Type B pancreatic cell (in vitro differentiated cells): ENCODE measurements around the gene ANXA10. TPM values are rescaled to one million over a fixed set of nuclear protein-coding genes. Genes with fewer than 3 reads are reported as not detected.
"Not testable (repeated sequence)": the region's sequence is repeated elsewhere in the genome, so short reads cannot be mapped to it uniquely, and the experiment has no call there.

ENCODE experiments used
- DNase-seq: peaks from one replicate; pipeline ENCODE4 v3.0.0; 2021; ENCODE audit warnings: mixed read lengths; ENCODE audit not compliant: unreplicated experiment; ENCODE audit errors: extremely low spot score
- H3K27ac Mint-ChIP-seq: 2 replicates; pipeline ENCODE4 v1.8.0; 2021; ENCODE audit warnings: mild to moderate bottlenecking, mixed read lengths
- H3K27me3 Mint-ChIP-seq: 2 replicates; pipeline ENCODE4 v1.8.0; 2021; ENCODE audit warnings: mixed read lengths
- H3K36me3 Mint-ChIP-seq: 2 replicates; pipeline ENCODE4 v1.8.0; 2021; ENCODE audit warnings: mixed read lengths
- H3K4me1 Mint-ChIP-seq: one replicate; pipeline ENCODE4 v1.8.0; 2021; ENCODE audit warnings: mixed read lengths; ENCODE audit not compliant: unreplicated experiment
- H3K4me3 Mint-ChIP-seq: 2 replicates; pipeline ENCODE4 v1.8.0; 2021; ENCODE audit warnings: mild to moderate bottlenecking, mixed read lengths
- H3K9me3 Mint-ChIP-seq: 2 replicates; pipeline ENCODE4 v1.8.0; 2021; ENCODE audit warnings: mixed read lengths
- total RNA-seq: library from RNA; stranded (reverse); gene quantifications from 2 replicates; pipeline ENCODE4 v1.2.1, GENCODE V29; 2021; ENCODE audit warnings: low replicate concordance
- TF ChIP-seq, protein P1 (sequence below): fragments of 200-600 bp; sonication (generic); conservative IDR thresholded peaks from 2 replicates; pipeline ENCODE4 v1.5.0; 2021; ENCODE audit warnings: antibody characterized with exemption, mild to moderate bottlenecking

ANXA10 gene
- total RNA-seq, 1 donor from 2014 or later = 39.8 TPM

DNA sequence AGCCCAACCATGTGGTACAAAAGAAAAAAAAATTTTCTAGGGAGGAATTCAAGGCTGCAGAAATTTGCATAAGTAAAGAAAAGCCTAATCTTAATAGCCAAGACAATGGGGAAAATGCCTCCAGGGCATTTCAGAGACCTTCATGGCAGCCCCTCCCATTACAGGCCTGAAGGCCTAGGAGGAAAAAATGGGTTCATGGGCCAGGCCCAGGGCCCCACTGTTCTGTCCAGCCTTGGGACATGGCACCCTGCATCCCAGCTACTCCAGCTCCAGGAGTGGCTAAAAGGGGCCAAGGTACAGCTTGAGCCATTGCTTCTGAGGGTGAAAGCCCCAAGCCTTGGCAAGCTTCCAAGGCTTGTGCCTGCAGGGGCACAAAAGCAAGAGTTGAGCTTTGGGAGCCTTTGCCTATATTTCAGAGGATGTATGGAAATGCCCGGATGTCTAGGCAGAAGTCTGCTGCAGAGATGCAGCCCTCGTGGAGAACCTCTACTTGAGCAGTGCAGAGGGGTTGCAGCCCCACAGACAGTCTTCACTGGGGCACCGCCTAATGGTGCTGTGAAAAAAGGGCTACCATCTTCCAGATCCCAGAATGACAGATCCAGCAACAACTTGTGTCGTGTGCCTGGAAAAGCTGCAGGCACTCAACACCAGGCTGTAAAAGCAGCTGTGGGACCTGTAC is 111.0 kb downstream of the ANXA10 start:
- peaks cover 18% of the 10 kb centered on the region for H3K9me3 Mint-ChIP-seq
- H3K27me3 Mint-ChIP-seq = no peaks in the 10 kb centered on the region
- TF ChIP-seq, protein P1, sequence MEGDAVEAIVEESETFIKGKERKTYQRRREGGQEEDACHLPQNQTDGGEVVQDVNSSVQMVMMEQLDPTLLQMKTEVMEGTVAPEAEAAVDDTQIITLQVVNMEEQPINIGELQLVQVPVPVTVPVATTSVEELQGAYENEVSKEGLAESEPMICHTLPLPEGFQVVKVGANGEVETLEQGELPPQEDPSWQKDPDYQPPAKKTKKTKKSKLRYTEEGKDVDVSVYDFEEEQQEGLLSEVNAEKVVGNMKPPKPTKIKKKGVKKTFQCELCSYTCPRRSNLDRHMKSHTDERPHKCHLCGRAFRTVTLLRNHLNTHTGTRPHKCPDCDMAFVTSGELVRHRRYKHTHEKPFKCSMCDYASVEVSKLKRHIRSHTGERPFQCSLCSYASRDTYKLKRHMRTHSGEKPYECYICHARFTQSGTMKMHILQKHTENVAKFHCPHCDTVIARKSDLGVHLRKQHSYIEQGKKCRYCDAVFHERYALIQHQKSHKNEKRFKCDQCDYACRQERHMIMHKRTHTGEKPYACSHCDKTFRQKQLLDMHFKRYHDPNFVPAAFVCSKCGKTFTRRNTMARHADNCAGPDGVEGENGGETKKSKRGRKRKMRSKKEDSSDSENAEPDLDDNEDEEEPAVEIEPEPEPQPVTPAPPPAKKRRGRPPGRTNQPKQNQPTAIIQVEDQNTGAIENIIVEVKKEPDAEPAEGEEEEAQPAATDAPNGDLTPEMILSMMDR = no peak
- no peaks in the 10 kb centered on the region for H3K4me1 Mint-ChIP-seq
- no peak for DNase-seq
- H3K4me3 Mint-ChIP-seq = no peak overlapping the region
- H3K36me3 Mint-ChIP-seq = no peaks in the 10 kb centered on the region
- no peak overlapping the region for H3K27ac Mint-ChIP-seq

DNA sequence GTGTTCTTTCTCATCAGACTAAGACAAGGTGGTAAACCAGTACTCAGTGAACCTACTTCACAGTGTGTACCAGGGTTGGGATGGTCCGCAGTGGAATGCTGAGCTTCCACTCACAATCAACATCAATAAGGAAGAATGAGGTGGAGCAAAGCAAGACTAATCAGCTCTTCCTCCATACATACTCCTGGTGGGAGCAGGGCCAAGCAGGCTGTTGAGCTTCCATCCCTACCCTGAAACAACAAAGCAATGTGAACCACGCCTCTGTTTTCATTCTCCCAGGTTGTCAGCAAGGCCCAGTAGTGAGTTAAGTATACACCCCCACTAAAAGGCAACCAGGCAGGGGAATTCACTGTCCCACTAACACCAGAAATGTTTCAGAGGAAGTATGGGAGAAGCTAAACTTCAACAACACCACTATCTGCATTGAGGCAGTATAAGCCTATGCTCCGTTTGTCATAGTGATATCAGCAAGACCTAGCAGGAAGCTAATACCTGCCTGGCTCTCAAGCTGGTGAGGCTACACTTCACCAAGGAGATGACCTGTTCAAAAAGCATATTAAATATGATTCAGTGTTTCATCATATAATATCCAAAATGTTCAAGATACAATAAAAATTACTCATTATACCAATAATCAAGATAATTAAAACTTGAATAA is 116.7 kb downstream of the ANXA10 start:
- DNase-seq = no peak
- Mint-ChIP-seq H3K4me3 (no peak overlapping the region), H3K36me3 (no peaks in the 10 kb centered on the region), H3K9me3 (peaks cover 11% of the 10 kb centered on the region), H3K27ac (no peak overlapping the region), H3K27me3 (no peaks in the 10 kb centered on the region), H3K4me1 (no peaks in the 10 kb centered on the region)
- TF ChIP-seq, protein P1 = no peak

DNA sequence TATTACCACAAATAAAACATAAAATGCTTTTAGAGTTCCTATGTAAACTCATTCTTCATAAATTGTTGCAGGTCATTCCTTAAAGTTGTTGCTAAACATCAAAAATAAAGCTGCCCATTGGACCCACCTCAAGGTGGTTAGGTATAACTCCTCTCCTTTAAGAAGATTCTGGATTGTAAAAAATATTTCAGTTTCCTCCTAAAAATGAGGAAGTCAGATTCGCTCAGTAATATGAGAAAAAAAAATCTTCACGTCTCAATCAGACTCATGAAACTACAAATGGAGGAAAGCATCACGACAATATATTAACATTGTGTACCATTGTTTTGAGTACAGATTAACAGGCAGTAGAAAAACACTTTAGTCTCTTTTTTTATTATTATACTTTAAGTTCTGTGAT is 120.3 kb downstream of the ANXA10 start:
- TF ChIP-seq, protein P1 = no peak
- Mint-ChIP-seq H3K36me3 (peaks cover 4% of the 10 kb centered on the region), H3K27me3 (no peaks in the 10 kb centered on the region), H3K4me3 (no peak overlapping the region), H3K27ac (no peak overlapping the region), H3K4me1 (no peaks in the 10 kb centered on the region), H3K9me3 (peaks cover 10% of the 10 kb centered on the region)
- no peak for DNase-seq

DNA sequence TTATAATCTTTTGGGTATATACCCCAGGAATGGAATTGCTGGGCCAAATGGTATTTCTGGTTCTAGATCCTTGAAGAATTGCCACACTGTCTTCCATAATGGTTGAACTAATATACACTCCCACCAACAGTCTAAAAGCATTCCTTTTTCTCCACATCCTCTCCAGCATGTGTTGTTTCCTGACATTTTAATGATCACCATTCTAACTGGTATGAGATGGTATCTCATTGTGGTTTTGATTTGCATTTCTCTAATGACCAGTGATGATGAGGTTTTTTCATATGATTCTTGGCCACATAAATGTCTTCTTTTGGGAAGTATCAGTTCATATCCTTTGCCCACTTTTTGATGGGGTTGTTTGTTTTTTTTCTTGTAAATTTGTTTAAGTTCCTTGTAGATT is 121.2 kb downstream of the ANXA10 start:
- not testable (repeated sequence) for H3K9me3 Mint-ChIP-seq, DNase-seq, H3K4me1 Mint-ChIP-seq, H3K4me3 Mint-ChIP-seq, H3K36me3 Mint-ChIP-seq, H3K27ac Mint-ChIP-seq, H3K27me3 Mint-ChIP-seq

DNA sequence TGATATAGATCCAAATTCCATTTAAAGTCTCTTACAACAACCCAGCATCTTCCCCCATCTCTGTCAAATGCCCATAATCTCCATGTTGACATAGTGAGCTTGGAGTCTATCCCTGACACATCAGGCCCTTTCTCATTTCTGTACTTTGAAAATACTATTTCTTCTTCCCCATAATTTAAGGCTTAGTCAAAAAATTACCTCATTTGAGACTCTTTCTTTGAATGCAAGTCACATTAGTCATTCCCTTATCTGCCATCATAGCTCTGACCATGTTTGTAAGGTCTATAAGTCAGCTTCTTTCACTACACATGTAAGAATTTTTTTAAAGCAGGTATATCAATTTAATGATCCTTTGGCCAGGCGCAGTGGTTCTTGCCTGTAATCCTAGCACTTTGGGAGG is 126.3 kb downstream of the ANXA10 start:
- Mint-ChIP-seq H3K36me3 (peaks cover 4% of the 10 kb centered on the region), H3K27me3 (no peaks in the 10 kb centered on the region), H3K4me3 (no peak overlapping the region), H3K27ac (no peak overlapping the region), H3K9me3 (peaks cover 10% of the 10 kb centered on the region), H3K4me1 (no peaks in the 10 kb centered on the region)
- no peak for DNase-seq
- TF ChIP-seq, protein P1 = no peak

DNA sequence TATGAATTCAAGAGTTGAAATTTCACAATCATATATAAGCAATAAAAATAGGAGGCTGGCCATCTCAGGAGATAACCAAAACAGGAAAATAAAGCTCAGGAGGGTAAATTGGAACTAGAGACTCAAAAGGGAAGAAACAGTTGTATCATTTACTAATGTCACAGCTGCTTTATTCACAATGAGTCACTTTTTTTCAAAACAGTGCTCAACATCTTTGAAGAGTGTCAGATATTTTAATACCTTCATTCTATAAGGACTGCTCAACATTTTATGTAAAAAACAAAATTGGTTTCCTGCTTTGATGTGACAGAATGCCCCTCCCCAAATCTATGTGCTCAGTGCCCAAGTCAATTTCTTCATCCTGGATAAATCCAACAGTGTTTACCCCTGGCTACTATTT is 128.6 kb downstream of the ANXA10 start:
- Mint-ChIP-seq H3K27me3 (no peaks in the 10 kb centered on the region), H3K36me3 (peaks cover 4% of the 10 kb centered on the region), H3K4me3 (no peak overlapping the region), H3K4me1 (no peaks in the 10 kb centered on the region), H3K9me3 (peaks cover 4% of the 10 kb centered on the region), H3K27ac (no peak overlapping the region)
- TF ChIP-seq, protein P1 = no peak
- no peak for DNase-seq
